HG02678 (cell line): Measurements from ENCODE around the gene EEF1B2.
"Not testable (repeated sequence)": the region's sequence is repeated elsewhere in the genome, so short reads cannot be mapped to it uniquely, and the experiment has no call there.

ENCODE experiments used
- ATAC-seq: cut with Tn5 transposase; IDR thresholded peaks from one replicate; pipeline ENCODE4 v1.9.1; 2021; ENCODE audit warnings: mild to moderate bottlenecking, moderate library complexity; ENCODE audit not compliant: unreplicated experiment

Gene EEF1B2

GRCh38 chr2:206159346-206160124 lies at the start of gene EEF1B2, which contains the start of gene NDUFS1:
Gene EEF1B2, plus strand, starts transcription at chr2:206159895. Its CDS starts 85 bp downstream, at chr2:206159980.
Gene NDUFS1, minus strand, starts transcription at chr2:206159444. Its CDS starts 5,766 bp downstream, at chr2:206153678.
- ATAC-seq = peak; percentile 88

DNA sequence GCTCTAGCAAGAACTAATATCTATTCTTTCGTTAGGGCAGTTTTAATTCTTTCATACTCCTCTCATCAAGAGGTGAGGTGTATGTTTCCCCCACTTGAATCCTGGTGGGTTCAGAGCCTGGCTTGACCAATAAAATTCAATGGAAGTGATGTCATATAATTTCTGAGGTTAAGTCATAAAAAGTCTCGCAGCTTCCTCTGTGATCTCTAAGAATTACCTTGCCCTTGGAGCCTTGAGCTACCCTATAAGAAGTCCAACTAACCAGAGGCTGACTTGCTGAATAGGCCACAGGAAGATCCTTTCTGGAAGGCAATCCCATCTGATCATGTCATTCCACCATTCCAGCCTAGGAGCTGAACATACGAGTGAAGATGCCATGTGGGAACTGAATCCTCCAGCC lies 47.6 kb upstream of the EEF1B2 start:
- no peak for ATAC-seq

DNA sequence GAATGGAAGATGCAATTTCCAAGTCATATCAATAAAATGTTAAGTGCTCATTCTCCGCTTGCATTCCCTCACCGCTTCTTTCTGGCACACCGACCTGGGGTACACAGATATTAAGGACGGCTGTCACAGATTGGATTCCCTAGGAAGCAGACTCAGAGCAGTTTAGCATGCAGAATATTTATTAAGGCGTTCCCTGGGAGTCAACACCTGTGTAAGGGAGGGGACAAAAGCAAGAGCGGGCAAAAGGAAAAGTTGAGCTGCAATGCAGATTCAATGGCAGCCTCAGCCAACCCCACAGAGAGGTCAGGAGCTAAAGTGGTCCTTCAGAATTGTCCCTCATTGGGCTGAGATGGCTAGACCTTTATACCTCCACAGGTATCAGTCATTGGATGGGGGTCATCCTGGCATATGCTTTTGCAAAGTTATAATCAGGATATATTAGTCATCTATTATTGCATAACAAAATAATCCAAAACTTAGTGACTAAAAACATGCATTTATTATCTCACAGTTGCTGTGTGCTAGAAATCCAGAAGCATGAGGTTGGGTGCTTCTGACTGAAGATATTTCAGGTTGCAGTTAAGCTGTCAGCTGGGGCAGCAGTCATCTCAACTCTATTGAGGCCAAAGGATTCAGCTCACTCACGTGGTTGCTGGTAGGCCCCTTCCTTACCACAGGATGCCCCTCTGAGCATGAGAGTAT lies 46.7 kb upstream of the EEF1B2 start:
- no peak for ATAC-seq

GRCh38 chr2:206115026-206115578 lies 44.6 kb upstream of the EEF1B2 start:
- no peak for ATAC-seq

GRCh38 chr2:206116278-206116677 lies 43.4 kb upstream of the EEF1B2 start:
- no peak for ATAC-seq

DNA sequence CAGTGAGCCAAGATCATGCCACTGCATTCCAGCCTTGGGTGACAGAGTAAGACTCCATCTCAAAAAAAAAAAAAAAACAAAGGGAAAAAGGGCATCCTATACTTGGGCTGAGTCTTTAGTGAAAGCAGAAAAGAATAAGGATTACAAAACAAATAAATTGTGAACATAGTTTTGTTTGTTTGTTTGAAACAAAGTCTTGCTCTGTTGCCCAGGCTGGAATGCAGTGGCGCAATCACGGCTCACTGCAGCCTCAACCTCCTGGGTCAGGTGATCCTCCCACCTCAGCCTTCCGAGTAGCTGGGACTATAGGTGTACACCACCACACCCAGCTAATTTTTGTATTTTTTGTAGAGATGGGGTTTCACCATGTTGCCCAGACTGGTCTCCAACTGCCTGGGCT lies 37.1 kb upstream of the EEF1B2 start:
- ATAC-seq = not testable (repeated sequence)

- no peak for ATAC-seq
These were observed 33.8 kb upstream of the EEF1B2 start for GRCh38 chr2:206125901-206126300.

GRCh38 chr2:206127656-206128055 lies 32.0 kb upstream of the EEF1B2 start:
- ATAC-seq = no peak

DNA sequence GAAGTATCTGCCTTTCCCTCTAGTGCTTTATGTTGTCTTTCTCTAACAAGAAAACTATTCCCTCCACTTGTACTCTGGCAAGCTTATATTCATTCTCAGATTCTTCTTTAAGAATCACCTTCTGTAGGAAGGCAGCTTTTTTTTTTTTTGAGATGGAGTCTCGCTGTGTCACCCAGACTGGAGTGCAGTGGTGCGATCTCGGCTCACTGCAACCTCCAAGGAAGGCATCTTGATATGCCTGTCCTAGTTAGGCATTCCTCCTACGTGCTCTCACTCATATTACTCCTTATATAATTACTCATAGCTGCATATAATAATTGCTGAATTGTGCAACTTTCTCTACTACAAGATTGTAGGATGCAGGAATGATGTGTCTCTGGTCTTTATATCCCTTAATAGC lies 16.2 kb upstream of the EEF1B2 start:
- ATAC-seq = no peak

- ATAC-seq = no peak
These were observed 15.3 kb upstream of the EEF1B2 start for GRCh38 chr2:206144383-206144782.

DNA sequence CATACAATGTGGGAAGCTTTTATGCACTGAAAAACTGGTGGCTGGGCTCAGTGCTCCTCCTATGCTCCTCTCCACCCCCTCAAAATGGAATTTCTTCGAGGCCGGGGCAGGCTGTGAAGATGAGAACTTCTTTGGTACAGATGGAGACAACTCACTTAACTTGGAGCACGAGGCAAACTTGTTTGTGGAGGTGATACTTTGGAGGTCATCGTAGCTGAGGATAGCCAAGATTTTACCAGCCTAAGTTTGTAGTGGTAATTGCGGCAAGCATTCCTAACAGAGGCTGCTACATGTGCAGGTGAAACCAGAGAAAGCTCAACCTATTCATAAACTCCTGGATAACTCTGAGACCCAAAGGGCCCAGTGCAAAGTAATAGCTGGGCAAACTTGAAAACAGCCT lies 14.0 kb upstream of the EEF1B2 start:
- no peak for ATAC-seq

- ATAC-seq = no peak
These were observed 10.4 kb upstream of the EEF1B2 start for GRCh38 chr2:206149330-206149729.

GRCh38 chr2:206150168-206150567 lies 9.5 kb upstream of the EEF1B2 start:
- no peak for ATAC-seq

DNA sequence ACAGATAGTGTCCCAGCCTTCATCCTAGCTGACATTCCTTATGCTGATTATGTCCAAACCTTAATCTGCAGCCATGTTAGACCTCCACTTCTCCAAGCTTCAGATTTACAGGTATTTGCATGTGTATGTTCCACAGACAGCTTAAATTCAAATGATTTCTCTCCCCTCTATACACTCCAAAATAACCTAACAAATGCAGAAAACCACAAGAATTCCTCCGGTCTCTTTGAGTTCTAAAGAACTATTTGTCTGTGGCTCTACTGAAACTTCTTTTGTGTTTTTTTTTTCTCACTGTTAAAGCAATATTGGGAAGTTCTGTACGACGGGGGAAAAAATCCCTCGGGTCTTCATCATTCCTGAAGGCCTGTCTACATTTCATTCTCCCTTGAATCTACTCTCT lies 9.1 kb upstream of the EEF1B2 start:
- ATAC-seq = no peak

DNA sequence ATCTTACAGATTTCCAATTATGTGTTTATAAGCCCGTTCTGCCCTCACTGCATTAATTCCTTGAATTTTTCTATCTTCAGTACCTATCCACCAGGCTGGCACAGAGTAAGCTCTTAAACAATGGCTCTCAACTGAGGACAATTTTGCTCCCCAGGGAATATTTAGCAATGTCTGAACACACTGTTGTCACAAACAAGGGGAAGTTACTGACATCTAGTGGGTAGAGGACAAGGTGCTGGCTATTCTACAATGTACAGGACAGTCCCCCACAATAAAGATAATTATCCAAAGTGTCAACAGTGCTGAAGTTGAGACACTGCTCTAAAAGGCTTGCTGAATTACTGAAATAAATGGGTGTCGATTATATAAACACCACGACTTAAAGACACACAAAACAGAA lies 5.5 kb upstream of the EEF1B2 start:
- peak; percentile 40 for ATAC-seq

- ATAC-seq = not testable (repeated sequence)
These were observed 2.7 kb upstream of the EEF1B2 start for GRCh38 chr2:206157014-206157413.

DNA sequence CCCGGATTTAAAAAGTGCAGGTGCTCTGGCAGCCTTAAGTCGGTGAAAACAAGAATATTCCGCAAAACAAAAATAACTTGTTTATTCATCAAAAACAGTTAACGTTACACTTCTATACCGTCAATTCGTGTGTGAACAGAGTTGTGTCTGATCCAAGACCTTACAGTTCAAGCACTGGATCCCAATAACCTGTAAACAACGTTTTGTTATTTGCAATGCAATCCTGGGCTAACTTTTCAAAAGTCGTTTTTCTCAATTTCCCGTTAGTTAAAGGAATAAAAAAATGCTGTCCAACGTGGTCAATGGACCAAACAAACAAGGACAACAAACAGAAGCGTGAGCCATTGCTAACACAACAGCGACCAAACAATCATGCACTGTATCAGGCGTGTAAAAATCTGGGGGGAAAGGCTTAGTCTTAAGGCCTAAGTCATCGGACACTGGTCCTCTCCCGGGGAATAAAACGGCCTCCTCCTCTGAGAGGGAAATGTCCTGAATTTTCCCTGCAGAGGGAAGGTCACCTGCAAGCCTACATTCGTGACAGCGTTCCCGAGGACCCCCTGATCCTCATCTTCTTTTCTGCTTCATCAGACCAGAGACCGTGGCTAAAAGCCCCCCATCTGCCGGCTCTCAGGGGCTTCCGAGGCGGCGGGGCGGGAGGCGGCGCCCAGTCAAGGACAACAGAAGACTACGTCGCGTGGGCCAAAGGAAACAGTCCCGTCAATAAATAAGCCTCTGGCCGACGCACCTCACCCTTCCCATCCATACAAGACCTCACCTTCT lies 941 bp upstream of the EEF1B2 start:
- ATAC-seq = peak; percentile 13

DNA sequence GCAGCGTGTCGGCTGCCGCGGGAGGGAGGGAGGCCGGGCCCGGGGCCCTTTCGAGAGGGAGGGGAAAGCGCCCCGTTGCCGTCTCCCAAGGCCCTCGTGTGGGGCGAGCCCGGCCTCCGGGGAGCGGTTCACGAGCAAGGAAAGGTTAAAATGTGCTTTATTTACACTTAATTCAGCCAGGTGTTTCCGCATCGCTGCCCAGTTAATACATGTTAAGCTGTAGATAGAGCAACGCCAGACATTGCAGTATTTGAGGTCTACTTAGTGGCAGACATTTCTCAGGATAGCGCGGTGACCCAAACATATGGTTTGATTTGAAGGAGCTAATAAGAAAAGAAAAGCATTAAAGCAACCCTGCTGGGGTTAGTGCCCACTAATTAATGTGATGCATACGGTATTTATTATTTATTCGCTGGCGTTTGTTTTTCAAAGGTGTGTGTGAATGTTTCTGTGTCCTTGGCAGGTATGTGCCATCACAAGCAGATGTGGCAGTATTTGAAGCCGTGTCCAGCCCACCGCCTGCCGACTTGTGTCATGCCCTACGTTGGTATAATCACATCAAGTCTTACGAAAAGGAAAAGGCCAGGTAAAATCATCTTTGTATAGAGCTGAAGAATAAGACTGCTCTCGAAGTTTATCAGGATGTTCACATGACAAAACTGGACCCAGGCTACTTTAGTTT lies 571 bp downstream of the EEF1B2 start:
- ATAC-seq = peak; percentile 50

GRCh38 chr2:206160807-206161179 lies 1.1 kb downstream of the EEF1B2 start:
- ATAC-seq = no peak

- not testable (repeated sequence) for ATAC-seq
These were observed 2.7 kb downstream of the EEF1B2 start for GRCh38 chr2:206162401-206162800.
